HL-60 (cell line): ENCODE measurements around the gene MICAL2.

Experiments used
- DNase-seq, 2 experiments: peaks; one replicate each; pipeline ENCODE4 v3.0.0-alpha.2; 2010 to 2020; ENCODE audit warnings: low read depth in 1 of 2, low spot score in 1 of 2
- H3K27ac ChIP-seq: fragments of 250-450 bp; sonication (Bioruptor Pico); replicated peaks from 2 replicates; pipeline ENCODE4 v1.5.1; 2020; ENCODE audit warnings: mild to moderate bottlenecking, moderate library complexity
- H3K27me3 ChIP-seq: fragments of 250-450 bp; sonication (Bioruptor Pico); 2 replicates; pipeline ENCODE4 v1.5.1; 2021; ENCODE audit warnings: mild to moderate bottlenecking, moderate library complexity; ENCODE audit not compliant: insufficient read depth, poor library complexity, severe bottlenecking
- H3K4me3 ChIP-seq: replicated peaks from 2 replicates; pipeline ENCODE4 v1.5.1; 2011; ENCODE audit warnings: mild to moderate bottlenecking, control low read depth, low read length; ENCODE audit not compliant: insufficient read depth
- GABPA ChIP-seq: IDR thresholded peaks from 2 replicates; pipeline ENCODE4 v1.6.1; 2012; ENCODE audit warnings: low read depth
- POLR2AphosphoS5 ChIP-seq: IDR thresholded peaks from 2 replicates; pipeline ENCODE4 v1.6.1; 2012; ENCODE audit warnings: low read depth
- SPI1 ChIP-seq: IDR thresholded peaks from 2 replicates; pipeline ENCODE4 v1.6.1; 2012; ENCODE audit warnings: low read depth, mild to moderate bottlenecking, borderline replicate concordance
- TF ChIP-seq, protein P1 (sequence below): IDR thresholded peaks from 2 replicates; pipeline ENCODE4 v1.6.1; 2012; ENCODE audit warnings: low read depth; ENCODE audit not compliant: insufficient replicate concordance
- TF ChIP-seq, protein P2 (sequence below): IDR thresholded peaks from one replicate; pipeline ENCODE4 v1.5.1; 2011; ENCODE audit warnings: low read length, control low read depth, inconsistent platforms; ENCODE audit not compliant: insufficient read depth

MICAL2 gene

DNA sequence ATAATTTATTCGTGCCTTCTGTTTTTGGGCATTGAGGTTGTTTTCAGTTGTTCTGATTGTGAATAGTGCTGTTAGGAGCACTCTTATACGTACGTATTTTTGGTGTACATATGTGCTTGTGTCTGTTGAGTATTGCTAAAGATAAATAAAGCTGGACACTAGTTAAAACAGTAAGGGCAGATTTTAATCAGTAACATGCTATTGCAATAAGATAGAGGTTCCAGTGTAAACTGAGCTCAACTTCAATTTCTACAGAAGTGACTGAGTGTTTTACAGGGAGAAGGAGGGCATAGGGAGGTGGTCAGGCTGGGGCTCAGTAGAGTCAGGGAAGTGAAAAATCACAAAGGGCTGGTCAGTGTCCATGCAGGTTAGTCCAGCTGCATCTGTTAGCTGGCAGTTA lies 191.0 kb downstream of the MICAL2 start:
- Histone ChIP-seq H3K27me3 (no peaks in the 10 kb centered on the region), H3K4me3 (no peak overlapping the region), H3K27ac (no peak overlapping the region)
- no peak for TF ChIP-seq GABPA
- TF ChIP-seq, protein P1, sequence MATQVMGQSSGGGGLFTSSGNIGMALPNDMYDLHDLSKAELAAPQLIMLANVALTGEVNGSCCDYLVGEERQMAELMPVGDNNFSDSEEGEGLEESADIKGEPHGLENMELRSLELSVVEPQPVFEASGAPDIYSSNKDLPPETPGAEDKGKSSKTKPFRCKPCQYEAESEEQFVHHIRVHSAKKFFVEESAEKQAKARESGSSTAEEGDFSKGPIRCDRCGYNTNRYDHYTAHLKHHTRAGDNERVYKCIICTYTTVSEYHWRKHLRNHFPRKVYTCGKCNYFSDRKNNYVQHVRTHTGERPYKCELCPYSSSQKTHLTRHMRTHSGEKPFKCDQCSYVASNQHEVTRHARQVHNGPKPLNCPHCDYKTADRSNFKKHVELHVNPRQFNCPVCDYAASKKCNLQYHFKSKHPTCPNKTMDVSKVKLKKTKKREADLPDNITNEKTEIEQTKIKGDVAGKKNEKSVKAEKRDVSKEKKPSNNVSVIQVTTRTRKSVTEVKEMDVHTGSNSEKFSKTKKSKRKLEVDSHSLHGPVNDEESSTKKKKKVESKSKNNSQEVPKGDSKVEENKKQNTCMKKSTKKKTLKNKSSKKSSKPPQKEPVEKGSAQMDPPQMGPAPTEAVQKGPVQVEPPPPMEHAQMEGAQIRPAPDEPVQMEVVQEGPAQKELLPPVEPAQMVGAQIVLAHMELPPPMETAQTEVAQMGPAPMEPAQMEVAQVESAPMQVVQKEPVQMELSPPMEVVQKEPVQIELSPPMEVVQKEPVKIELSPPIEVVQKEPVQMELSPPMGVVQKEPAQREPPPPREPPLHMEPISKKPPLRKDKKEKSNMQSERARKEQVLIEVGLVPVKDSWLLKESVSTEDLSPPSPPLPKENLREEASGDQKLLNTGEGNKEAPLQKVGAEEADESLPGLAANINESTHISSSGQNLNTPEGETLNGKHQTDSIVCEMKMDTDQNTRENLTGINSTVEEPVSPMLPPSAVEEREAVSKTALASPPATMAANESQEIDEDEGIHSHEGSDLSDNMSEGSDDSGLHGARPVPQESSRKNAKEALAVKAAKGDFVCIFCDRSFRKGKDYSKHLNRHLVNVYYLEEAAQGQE, result no peak
- TF ChIP-seq SPI1, result no peak
- TF ChIP-seq POLR2AphosphoS5, result no peak
- TF ChIP-seq, protein P2, sequence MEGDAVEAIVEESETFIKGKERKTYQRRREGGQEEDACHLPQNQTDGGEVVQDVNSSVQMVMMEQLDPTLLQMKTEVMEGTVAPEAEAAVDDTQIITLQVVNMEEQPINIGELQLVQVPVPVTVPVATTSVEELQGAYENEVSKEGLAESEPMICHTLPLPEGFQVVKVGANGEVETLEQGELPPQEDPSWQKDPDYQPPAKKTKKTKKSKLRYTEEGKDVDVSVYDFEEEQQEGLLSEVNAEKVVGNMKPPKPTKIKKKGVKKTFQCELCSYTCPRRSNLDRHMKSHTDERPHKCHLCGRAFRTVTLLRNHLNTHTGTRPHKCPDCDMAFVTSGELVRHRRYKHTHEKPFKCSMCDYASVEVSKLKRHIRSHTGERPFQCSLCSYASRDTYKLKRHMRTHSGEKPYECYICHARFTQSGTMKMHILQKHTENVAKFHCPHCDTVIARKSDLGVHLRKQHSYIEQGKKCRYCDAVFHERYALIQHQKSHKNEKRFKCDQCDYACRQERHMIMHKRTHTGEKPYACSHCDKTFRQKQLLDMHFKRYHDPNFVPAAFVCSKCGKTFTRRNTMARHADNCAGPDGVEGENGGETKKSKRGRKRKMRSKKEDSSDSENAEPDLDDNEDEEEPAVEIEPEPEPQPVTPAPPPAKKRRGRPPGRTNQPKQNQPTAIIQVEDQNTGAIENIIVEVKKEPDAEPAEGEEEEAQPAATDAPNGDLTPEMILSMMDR, result no peak
- DNase-seq, result no peak

DNA sequence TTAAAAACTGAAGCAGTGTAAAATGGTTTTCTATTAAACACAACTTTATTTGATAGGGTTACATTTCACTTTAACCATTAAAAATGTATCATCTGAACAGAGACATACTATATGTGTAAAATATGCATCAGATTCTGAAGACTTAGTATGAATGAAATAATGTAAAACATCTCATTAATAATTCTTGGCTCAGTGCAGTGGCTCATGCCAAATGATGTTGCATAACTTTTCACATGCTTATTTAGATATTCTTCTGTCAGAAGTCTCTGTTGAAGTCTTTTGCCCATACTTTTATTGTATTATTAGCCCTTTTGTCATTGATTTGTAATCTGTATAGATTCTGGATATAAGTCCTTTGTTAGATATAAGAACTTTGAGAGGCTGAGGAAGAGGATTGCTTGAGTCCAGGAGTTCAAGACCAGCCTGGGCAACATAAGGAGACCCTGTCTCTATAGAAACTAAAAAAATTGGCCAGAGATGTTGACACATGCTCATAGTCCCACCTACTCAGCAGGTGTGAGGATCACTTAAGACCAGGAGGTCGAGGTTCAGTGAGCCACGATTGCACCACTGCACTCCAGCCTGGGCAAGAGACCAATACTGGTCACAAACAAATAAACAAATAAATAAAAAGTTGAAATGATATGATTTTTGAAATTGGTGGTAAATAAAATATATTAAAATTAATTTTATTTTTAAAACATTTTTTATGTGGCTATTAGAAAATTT lies 193.2 kb downstream of the MICAL2 start:
- no peaks in the 10 kb centered on the region for H3K27me3 ChIP-seq
- no peak overlapping the region for H3K4me3 ChIP-seq
- TF ChIP-seq POLR2AphosphoS5, result no peak
- TF ChIP-seq, protein P1, result no peak
- TF ChIP-seq, protein P2, result no peak
- TF ChIP-seq GABPA, result no peak
- no peak for TF ChIP-seq SPI1
- H3K27ac ChIP-seq, result no peak overlapping the region
- no peak for DNase-seq

DNA sequence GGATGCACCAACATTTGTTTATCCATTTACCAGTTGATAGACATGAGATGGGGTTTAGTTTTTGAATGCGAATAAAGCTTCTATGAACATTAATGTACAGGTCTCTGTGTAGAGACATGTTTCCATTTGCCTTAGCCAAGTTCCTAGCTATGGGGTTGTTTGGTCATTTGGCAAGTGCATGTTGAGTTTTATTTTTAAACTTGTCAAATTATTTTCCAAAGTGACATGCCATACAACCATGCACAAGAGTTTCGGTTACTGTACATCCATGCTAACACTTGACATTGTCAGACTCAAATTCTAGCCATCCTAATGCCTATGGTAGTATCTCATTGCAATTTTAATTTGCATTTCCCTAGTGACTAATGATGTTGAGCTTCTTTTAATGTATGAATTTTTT lies 196.4 kb downstream of the MICAL2 start:
- Histone ChIP-seq H3K27ac (no peak overlapping the region), H3K27me3 (no peaks in the 10 kb centered on the region), H3K4me3 (no peak overlapping the region)
- DNase-seq, result no peak
- TF ChIP-seq GABPA (no peak), POLR2AphosphoS5 (no peak), SPI1 (no peak)
- TF ChIP-seq, protein P2, result no peak
- TF ChIP-seq, protein P1, result no peak
